HG03159 (cell line): ENCODE measurements around the gene VEGFB.

Source experiments
- ATAC-seq: cut with Tn5 transposase; IDR thresholded peaks from one replicate; pipeline ENCODE4 v1.9.1; 2021; ENCODE audit warnings: mild to moderate bottlenecking, moderate library complexity; ENCODE audit not compliant: unreplicated experiment

Gene VEGFB

DNA sequence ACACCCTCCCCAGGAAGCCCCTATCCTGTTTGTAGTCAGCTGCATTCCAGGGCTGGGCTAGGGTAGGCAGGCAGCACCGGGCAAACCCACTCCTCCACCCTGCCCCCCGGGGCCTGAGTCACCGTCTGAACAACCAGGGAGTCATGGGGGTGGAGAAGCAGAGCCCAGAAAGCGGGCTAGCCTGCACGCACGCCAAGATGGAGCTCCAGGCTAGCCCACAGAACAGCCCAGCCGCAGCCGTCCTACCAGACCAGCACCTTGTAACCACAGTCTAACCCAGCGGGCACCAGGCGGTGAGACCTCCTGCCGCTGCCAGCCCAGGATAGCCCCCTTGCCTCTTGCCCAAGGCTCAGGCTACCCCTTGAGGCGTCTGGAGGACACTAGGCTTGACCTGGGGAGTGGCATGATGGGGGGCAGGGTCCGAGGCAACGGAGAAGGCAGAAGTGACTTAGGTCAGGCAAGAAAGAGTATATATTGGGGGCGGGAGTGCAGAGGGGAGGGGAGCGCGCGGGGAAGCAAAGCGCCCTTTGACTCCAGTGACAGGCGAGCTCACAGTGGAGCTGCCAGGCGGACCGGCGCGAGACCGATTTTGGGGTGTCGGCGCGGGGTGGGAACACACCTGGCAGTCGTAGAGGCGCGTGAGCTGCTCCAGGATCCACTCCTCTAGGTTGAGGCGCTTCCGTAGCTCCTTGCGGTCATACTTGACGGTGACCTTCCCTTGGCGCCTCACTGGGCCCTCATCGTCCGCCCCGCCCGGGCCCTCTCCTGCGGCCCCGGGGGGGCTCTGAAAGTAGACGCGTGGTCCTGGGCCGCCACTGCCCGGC is 11.6 kb downstream of the VEGFB start:
- ATAC-seq: no peak

DNA sequence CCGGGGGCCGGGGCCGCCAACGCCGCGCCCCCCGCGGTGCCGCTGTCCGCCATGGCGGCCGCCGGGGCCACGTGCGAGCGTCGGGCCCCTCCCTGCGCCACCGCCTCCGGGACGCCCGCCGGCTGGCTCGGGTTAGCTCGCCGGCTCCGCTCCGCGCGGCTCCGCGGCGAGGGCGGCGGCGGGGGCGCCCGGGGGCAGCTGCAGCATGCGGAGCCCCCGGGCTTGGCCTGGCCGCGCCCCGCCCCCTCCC is 12.2 kb downstream of the VEGFB start:
- ATAC-seq: peak; percentile 12

DNA sequence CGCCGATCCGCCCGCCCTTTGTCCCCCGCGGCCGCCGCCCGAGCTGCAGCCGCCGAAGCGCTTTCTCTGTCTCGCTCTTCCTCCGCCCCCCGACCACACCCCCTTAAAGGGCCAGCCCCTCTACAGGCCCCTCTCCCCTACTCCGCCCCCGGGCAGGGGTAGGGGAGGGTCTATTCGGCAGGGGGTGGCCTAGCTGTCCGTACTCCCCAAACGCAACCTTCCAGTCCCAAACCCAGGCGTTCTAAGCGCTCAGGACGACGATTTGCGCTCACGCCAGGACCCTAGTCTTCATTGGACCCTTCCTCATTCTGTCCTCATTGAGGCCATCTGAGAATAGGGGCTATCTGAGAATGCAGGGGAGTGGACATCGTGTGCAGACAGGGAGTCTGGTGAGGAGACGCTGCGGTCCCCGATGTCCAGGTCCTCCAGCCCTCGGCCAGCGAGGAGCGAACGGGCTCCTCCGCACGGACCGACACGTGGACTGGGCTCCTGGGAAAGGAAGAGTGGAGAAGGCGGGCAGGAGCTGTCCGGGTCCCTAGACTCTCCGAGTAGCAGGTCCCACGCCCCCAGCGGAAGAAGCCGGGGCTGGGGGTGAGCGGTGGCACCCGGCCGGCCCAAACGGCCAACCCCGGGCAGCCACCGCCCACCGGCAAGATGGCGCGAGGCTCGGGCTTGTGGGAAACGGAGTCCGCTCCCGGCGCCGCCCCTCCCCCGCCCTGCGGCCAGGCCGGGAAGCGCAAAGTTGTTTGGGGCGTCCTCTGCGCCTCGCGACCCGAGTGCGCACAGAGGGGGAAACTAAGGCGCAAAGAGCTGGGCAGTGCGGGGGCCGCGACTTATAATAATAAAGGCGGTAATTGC is 12.7 kb downstream of the VEGFB start, which contains the start of gene PPP1R14B:
PPP1R14B (minus strand) TSS at position 73 of the 858 bp plus-strand sequence. CDS start 270 bp downstream, outside the sequence.
- ATAC-seq: peak; percentile 42

DNA sequence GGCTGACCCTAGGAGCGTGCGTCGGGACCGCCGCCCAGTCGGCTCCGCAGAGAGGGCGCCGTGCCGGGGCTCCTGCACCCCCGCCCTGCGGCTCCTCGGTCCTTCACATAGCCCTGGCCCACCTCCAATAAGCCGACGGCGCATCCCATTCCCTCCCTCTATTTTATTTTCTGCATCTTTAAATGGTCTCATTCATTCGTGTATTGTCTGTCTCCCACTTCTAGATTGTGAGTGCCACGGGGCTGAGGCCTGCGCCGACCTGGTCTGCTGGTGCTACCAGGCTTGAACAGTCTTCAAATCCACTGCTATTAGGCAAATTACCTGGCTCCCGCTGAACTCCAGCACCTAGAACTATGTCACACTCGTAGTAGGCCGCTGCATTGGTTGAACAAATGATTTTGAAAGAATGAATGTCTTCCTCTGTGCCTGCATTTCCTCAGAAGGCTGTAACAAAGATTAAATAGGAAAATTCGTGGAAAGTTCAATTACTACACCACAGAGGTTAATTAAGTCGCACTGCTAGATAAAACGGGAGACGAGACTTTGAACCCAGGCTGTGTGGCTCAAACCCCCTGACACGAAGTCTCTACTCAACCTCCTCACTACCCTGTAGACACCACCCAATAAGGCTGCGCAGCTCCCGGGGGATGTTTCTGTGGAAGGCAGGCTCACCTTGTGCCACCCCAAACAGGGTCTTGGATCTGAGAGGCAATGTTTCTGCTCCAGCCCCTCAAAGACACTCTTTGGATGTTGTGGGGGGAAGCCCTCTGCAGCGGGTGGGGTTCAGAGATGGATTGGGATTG is 13.5 kb downstream of the VEGFB start:
- ATAC-seq: no peak

DNA sequence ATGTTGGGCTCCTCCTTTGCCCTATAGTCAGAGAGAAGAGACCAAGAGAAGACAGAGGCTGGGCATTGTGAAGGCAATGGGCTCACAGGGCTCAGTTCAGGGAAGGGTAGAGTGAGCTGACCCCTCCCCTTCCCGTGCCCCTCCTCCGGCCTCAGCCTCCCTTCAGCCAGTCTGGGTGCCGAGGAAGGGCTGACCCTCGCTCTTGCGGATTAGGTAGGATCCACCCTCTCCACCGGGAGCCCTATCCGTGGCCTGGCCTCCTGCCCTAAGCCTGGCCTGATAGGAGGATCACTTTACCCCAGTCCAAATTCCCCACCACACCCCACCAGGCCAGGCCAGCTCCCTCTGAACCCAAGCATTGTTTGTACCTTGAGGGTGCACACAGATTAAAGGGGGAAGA is 14.2 kb downstream of the VEGFB start:
- no peak for ATAC-seq

DNA sequence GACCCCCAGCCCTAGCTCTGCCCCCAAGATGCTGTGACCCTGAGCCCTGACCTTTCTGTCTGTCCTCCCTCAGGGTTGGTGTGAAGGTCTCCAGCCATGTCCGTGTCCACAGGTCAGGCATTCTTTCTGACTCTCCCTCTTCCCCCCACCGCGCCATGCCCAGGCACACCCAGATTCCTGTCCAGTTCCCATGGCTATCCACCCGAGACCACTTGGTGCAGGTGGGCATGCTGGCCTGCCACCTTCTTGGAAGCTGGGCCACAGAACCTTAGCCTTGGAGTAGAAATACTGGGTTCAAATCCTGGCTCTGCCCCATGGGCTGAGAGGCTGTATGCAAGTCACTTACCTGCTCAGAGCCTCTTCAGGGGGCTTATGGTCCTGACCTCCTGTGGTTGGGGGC is 14.7 kb downstream of the VEGFB start:
- ATAC-seq: no peak

DNA sequence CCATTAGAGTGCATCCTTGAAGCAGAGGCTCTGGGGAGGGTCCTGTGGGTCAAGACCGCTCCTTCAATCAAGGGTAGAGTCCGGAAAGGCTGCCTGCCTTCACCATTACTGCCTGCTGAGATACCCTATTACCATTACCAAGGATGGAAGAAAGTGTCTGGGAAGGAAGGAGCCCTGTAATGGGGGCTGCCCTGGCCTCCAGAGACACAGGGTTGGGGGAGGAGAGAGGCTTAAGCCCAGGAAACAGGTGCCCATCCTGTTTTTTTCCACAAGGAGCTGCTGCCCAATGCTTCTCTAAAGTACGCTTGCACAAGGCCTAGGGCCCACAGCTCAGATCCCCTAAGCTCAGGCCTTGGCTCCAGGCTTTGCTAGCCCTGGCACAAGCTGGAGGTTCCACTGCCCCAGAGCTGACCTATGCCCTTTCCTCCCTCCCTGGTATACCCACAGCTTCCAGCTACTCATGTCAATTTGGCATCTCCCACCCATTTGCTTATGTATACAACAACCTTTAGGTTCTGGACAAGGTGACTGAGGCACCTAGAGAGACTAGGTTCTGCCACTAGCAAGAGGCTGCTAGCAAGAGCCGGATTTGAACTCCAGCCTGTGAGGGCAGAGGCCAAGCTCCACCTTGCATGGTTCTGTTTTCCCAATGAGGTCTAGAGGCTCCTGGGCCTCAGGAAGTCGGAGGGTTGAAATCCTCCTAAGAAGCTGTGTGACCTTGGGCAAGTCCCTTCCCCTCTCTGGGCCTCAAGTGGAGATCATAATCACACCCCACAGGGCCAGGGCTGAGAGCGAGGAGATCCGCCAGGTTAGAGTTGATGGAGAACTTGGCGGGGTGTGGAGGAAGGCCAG is 15.4 kb downstream of the VEGFB start:
- ATAC-seq: no peak

DNA sequence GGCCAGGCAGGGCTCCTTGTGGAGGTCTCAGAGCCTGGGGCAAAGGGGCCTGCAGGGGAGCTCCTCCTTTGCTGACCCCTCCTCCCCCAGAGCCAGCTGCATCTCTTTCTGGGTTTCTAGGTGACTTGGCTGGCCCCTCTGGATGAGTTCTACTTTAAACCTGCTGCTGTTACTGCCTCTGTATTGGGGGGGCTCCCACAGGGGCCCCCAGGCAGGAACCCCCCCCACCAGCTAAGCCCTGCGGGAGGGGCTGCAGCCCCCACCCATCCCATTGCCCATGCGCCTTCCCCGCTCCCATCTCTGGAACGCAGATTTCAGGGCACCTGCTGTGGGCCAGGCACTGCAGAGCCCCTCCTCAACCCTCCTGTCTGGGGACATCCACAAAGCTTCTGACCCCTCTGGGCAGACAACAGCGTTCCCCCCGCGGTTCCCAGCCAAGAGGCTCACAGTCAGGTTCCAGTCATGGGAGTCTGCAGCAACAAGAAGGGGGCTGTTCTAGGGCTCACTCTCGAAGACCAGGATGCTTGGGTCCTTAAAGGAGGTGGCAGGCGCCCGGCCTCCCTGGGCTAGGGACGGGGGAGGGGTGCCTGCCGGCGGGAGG is 16.1 kb downstream of the VEGFB start:
- no peak for ATAC-seq

DNA sequence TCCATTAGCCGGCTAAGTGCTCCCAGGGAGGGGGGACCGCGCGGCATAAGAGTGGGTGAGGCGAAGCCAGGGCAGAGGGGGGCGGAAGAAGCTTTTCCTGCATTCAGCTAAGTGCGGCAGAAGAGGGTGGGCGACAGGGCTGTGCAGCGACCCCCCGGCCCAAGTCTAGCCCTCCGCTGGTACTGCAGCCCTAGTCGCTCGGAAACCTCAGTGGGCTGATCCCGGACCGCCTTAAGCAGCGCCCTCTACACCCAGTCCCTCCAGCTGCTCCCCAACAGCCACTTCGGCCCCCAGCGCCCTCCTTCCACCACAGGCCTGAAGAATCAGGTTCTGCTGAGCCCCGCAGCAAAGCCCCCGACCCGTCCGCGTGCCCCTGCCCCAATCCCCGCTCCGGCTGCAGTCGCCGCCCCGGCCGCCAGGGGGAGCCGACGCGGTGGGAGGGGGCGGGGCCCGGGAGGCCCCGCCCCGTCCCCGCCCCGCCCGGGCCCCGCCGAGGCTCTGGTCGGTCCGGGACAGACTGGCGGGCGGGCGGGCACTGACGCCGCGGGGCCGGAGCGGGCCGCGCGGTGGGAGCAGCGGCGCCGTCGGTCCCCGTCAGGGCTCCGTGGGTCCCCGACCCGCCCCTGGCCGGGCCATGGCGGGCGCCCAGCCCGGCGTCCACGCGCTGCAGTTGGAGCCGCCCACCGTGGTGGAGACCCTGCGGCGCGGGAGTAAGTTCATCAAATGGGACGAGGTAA is 16.8 kb downstream of the VEGFB start, which contains the start of gene PLCB3:
PLCB3 (plus strand) TSS at position 515 of the 737 bp plus-strand sequence; CDS start at position 635, 120 bp downstream.
- ATAC-seq: peak; percentile 37

DNA sequence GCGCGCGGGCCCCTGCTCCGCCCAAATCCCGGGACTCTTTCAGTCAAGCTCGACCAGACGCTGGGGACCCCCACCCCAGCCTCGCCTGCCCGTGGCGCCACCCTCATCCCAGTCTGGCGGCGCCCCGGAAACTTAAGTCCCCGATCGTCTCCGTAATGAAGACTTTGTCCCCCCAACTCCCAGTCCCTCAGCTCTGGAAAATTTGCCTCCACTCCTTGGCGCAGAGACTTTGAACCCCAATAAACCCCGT is 17.3 kb downstream of the VEGFB start:
- ATAC-seq: no peak

DNA sequence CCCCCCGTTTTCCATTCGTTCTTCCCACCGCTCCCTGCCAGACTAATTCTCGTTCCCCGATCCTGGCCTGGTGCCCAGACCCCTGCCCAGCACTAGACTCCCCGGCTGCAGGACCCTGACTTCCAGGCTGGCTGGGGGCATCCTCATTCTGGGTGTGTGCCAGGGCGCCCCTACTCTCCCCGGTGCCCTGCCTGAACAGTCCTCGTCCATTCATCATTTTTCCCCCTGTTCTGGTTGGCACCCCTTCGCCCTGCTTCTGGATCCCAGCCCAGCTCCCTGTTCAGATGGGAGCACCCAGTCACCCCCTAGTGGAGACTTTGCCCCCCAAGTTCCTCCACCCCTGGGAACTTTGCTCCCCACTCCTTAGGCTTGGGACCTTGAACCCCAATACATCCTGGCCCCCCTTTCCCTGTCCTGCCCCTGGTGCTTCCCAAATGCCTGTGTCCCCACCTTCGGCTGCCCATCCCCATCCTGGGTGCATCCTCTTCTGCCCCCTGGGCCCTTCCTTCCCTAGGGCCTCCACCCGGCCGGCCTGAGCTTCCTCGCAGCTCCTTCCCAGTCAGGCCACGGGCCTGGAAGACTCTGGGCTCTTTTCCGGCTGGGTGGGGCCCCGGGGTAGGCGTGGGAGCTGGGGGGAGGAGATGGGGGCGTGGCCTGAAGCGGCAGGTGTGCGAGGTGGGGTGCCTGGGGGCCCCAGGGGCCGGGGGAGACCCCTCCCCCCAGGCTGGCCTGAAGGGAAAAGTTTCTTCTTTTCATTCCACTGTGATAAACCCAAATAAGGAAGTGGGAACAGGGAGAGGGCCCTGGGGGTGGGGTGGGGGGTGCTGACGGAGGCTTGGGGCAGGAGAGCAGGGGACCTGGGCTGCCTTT is 17.9 kb downstream of the VEGFB start:
- no peak for ATAC-seq

DNA sequence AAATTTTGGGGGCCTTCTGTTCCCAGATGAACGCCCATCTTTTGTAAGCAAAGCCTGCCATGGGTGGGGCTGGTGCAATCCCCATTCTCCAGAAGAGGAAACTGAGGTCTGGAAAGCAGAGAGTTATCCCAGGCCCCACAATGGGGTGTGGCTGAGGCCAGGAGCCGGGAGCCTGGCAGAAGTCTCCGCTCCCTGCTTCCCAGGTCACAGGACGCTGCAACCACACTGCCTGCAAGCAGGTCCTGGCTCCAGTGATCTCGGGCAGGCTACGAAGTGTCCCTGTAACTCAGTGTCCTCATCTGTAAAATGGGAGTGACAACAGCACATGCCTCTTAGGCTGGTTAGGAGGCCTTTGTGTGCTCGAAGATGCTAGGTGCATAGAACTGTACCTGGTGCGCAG is 18.7 kb downstream of the VEGFB start:
- no peak for ATAC-seq

DNA sequence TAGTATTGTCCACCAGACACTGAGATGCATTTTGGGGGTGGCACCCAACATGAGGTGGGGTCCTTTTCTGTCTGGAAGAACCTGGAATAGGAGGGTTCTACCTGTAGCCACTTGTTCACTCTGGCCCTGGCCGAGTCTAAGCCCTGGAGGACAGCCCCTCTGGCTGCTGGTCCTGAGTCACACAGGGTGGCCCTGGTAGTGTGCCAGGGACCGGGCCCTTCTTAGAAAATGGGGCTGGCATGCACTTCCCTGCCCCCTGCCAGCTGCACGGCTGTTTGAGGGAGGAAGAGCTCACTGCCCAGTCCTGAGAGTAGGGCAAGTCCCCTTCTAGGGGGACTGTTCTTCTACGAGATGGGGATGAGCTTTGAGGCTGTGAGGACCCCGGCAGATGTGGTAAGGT is 19.1 kb downstream of the VEGFB start:
- no peak for ATAC-seq

DNA sequence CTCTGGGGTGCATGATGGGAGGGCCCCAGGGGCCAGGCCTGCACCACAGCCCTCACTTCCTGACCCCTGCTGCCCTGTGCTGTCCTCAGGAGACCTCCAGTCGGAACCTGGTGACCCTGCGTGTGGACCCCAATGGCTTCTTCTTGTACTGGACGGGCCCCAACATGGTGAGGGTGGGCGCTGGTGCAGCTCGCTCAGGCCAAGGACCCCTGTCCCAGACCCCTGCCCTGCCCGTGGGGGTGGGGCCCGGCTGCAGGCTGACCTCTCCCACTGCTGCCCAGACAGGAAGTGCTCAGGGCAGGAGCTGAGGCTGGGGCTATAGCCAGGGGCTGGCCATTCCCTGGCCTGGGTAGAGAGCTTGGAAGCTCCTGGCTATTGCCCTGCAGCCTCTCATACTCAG is 19.9 kb downstream of the VEGFB start:
- no peak for ATAC-seq

DNA sequence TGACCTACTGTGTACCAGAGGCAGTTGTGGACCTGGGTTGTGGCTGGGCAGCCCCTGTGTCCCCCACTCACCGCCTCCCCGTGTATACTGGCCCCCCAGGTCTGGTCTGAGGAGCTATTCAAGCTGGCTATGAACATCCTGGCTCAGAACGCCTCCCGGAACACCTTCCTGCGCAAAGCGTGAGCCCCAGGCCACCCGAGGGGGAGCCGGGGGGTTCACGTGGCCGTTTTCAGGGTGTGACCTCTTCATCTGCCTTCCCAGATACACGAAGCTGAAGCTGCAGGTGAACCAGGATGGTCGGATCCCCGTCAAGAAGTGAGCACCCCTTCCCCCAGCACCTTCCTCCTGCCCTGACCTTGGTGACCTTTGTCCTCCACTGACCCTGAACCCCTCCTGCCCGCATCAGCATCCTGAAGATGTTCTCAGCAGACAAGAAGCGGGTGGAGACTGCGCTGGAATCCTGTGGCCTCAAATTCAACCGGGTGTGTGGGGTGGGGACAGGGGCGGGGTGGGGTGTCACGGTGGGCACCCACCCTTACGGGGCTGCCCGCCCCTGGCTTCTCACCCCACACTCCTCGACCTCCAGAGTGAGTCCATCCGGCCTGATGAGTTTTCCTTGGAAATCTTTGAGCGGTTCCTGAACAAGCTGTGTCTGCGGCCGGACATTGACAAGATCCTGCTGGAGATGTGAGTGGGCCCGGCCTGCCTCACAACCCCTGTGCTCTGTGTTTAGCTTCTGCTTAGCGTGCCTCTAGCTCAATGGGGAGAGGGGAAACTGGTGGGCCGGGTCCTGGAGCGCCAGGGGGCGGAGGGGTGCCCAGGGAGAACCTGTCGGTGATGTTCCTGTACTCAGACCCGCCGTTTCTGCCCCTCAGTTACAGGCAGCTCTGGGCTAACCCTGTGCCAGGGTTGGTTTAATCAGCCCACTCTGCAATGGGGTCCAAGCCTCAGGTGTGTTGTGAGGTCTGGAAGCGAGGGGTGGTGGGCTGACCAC is 21.0 kb downstream of the VEGFB start:
- ATAC-seq: no peak

DNA sequence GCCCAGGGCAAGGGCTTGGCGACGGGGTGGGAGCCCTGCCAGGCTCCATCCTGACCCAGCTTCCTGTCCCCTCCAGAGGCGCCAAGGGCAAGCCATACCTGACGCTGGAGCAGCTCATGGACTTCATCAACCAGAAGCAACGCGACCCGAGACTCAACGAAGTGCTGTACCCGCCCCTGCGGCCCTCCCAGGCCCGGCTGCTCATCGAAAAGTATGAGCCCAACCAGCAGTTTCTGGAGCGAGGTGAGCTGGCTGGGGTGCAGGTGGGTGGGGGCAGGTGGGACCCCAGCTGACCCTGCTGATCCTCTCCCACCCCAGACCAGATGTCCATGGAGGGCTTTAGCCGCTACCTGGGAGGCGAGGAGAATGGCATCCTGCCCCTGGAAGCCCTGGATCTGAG is 21.9 kb downstream of the VEGFB start:
- ATAC-seq: no peak

DNA sequence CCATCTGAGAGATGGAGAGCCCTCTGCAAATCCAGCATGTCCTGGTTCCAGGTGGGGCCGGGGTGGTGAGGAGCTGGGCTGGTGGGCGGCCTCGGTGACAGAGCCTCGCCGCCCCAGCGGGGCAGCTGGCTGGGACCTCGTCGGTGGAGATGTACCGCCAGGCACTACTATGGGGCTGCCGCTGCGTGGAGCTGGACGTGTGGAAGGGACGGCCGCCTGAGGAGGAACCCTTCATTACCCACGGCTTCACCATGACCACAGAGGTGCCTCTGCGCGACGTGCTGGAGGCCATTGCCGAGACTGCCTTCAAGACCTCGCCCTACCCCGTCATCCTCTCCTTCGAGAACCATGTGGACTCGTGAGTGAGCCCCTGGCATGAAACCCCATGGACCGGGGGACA is 24.0 kb downstream of the VEGFB start:
- no peak for ATAC-seq
